GM12878 (cell line): ENCODE measurements around the gene APOLD1. TPM values are rescaled to one million over a fixed set of nuclear protein-coding genes. Genes with fewer than 3 reads are reported as not detected.

Experiments
- ATAC-seq: fragments of 200-7000 bp; cut with Tn5 transposase; 3 replicates; pipeline ENCODE4 v1.9.1; 2020; ENCODE audit warnings: mild to moderate bottlenecking, moderate library complexity
- BruUV-seq: library from RNA; stranded (reverse); fragments of 400-500 nt; replicated peaks from 2 replicates; lab custom pipeline; 2021; lab: Mats Ljungman, UMichigan
- CTCF ChIA-PET: fragments of 300-600 bp; sonication (Branson Sonifier 250); formaldehyde crosslinking; extraction: SDS; loops from one replicate; lab custom pipeline; 2021; ENCODE audit warnings: inconsistent platforms; lab: Yijun Ruan, JAX
- POLR2A ChIA-PET: fragments of 350-600 bp; formaldehyde crosslinking; extraction: SDS; loops from one replicate; lab custom pipeline; 2021; ENCODE audit warnings: inconsistent platforms; lab: Charles Lee
- RAD21 ChIA-PET: fragments of 300-600 bp; sonication (Branson Sonifier 250); formaldehyde crosslinking; loops from one replicate; lab custom pipeline; 2023; ENCODE audit warnings: antibody characterized with exemption; ENCODE audit not compliant: unreplicated experiment; lab: Charles Lee
- SMC1A ChIA-PET: fragments of 300-600 bp; sonication (Branson Sonifier 250); formaldehyde crosslinking; loops from one replicate; lab custom pipeline; 2023; ENCODE audit not compliant: unreplicated experiment, uncharacterized antibody; lab: Charles Lee
- DNase-seq: peaks from one replicate; pipeline ENCODE4 v3.0.0-alpha.2; 2011; ENCODE audit warnings: low read depth, low spot score
- FAIRE-seq: peaks from 3 replicates; lab custom pipeline; 2011; peaks lifted over from hg19 to GRCh38; lab: Jason Lieb, UNC
- H2AFZ ChIP-seq: 2 replicates; pipeline ENCODE4 v1.6.0; 2011; ENCODE audit warnings: low read depth, low read length, control low read depth; ENCODE audit not compliant: control insufficient read depth
- H3K27ac ChIP-seq: 2 replicates; pipeline ENCODE4 v1.5.1; 2011; ENCODE audit warnings: control low read depth; ENCODE audit not compliant: control insufficient read depth, insufficient read depth
- H3K27me3 ChIP-seq, 2 experiments: replicated peaks in 1 of 2; 2 replicates each; pipeline versions ENCODE4 v1.6.0 to v1.6.1; 2011; ENCODE audit warnings: low read length in 1 of 2; ENCODE audit not compliant: control insufficient read depth in 2 of 2, insufficient read depth in 2 of 2
- H3K36me3 ChIP-seq, 2 experiments: 2 replicates each; pipeline ENCODE4 v1.5.1; 2011; ENCODE audit warnings: low read length in 1 of 2; ENCODE audit not compliant: control insufficient read depth in 2 of 2, insufficient read depth in 2 of 2
- H3K4me1 ChIP-seq: 2 replicates; pipeline ENCODE4 v1.6.1; 2011; ENCODE audit warnings: mild to moderate bottlenecking, low read length, moderate library complexity, mixed read lengths; ENCODE audit not compliant: control insufficient read depth, insufficient read depth
- H3K4me2 ChIP-seq: 2 replicates; pipeline ENCODE4 v1.6.0; 2011; ENCODE audit warnings: control low read depth; ENCODE audit not compliant: control insufficient read depth, insufficient read depth
- H3K4me3 ChIP-seq: fragments of 200-600 bp; sonication (generic); 2 replicates; pipeline ENCODE4 v1.5.1; 2016
- H3K79me2 ChIP-seq: 2 replicates; pipeline ENCODE4 v1.6.0; 2011; ENCODE audit warnings: low read length; ENCODE audit not compliant: control insufficient read depth, insufficient read depth
- H3K9ac ChIP-seq: 2 replicates; pipeline ENCODE4 v1.8.0; 2011; ENCODE audit warnings: low read length, control low read depth, mixed read lengths; ENCODE audit not compliant: control insufficient read depth, insufficient read depth
- H3K9me3 ChIP-seq: replicated peaks from 3 replicates; pipeline ENCODE4 v1.5.1; 2011; ENCODE audit warnings: mild to moderate bottlenecking, low read length; ENCODE audit not compliant: control insufficient read depth, insufficient read depth
- H4K20me1 ChIP-seq: 2 replicates; pipeline ENCODE4 v1.6.0; 2011; ENCODE audit not compliant: control insufficient read depth, insufficient read depth
- ATF7 ChIP-seq: fragments of 450-650 bp; IDR thresholded peaks from 2 replicates; pipeline ENCODE4 v1.6.1; 2016; ENCODE audit warnings: low read depth, mild to moderate bottlenecking
- CBX3 ChIP-seq: fragments of 200-600 bp; sonication (generic); IDR thresholded peaks from 2 replicates; pipeline ENCODE4 v1.6.1; 2016; ENCODE audit warnings: low read depth, borderline replicate concordance
- CHD1 ChIP-seq: IDR thresholded peaks from 2 replicates; pipeline ENCODE4 v1.6.1; 2012; ENCODE audit warnings: low read depth, low read length, improper control_type of control experiment
- EGR1 ChIP-seq, 2 experiments: IDR thresholded peaks; 1 replicate in 1 of 2; 2 replicates in 1 of 2; pipeline ENCODE4 v1.6.1; 2011 to 2012; ENCODE audit warnings: low read depth in 2 of 2, low read length in 2 of 2, borderline replicate concordance in 1 of 2, mild to moderate bottlenecking in 1 of 2, moderate library complexity in 1 of 2
- FOS ChIP-seq: IDR thresholded peaks from 3 replicates; pipeline ENCODE4 v1.6.1; 2011; ENCODE audit warnings: borderline replicate concordance; ENCODE audit not compliant: insufficient read length; ENCODE audit errors: extremely low read depth
- FOXM1 ChIP-seq: IDR thresholded peaks from 2 replicates; pipeline ENCODE4 v1.6.1; 2012; ENCODE audit warnings: low read depth, mild to moderate bottlenecking, inconsistent platforms, low read length, moderate library complexity
- NFIC ChIP-seq: IDR thresholded peaks from 2 replicates; pipeline ENCODE4 v1.6.1; 2012; ENCODE audit warnings: low read depth, mild to moderate bottlenecking, inconsistent platforms, low read length, moderate library complexity
- SMC3 ChIP-seq: IDR thresholded peaks from 2 replicates; pipeline ENCODE4 v1.6.1; 2011; ENCODE audit warnings: low read length, improper control_type of control experiment, borderline replicate concordance
- TCF12 ChIP-seq: IDR thresholded peaks from 2 replicates; pipeline ENCODE4 v1.6.1; 2011; ENCODE audit warnings: low read depth, mild to moderate bottlenecking, low read length
- ZZZ3 ChIP-seq: IDR thresholded peaks from 2 replicates; pipeline ENCODE4 v1.6.1; 2011; ENCODE audit warnings: low read depth; ENCODE audit not compliant: control insufficient read depth, insufficient read length
- WGBS: methylation state at CpG from one replicate; pipeline ENCODE4 v1.1.6; 2016; ENCODE audit warnings: low lambda C conversion rate; ENCODE audit not compliant: insufficient replicate concordance, insufficient coverage; ENCODE audit errors: missing lambda C conversion rate; 5-methylcytosine and 5-hydroxymethylcytosine counted together
- in situ Hi-C: fragments of 300-500 bp; cut with MboI; formaldehyde crosslinking; loops from 9 replicates; pipeline ENCODE4 v1.14.3; 2018; ENCODE audit warnings: mixed read lengths
- intact Hi-C: fragments of 100-400 bp; cut with micrococcal nuclease; formaldehyde crosslinking; loops from one replicate; pipeline ENCODE4 v1.14.2; 2022; ENCODE audit not compliant: unreplicated experiment
- polyA plus RNA-seq, 11 experiments: library from polyadenylated mRNA; depleted of rRNA in 4 of 11; unstranded in 6 of 11; stranded (reverse) in 5 of 11; fragments of >200 nt; fragmentation: Nextera tagmentation in 4 of 11; fragmentation: Illumina TruSeq in 1 of 11; extraction: Ambion mirVana in 4 of 11; extraction: Trizol in 1 of 11; gene quantifications; 1 replicate in 1 of 11; 2 replicates in 10 of 11; pipeline versions ENCODE4 v1.2.1 to v1.2.3, GENCODE V29; 2011 to 2016; ENCODE audit warnings: inconsistent platforms in 2 of 11, missing spikeins in 2 of 11, low read depth in 1 of 11
- total RNA-seq, 4 experiments: library from RNA; depleted of rRNA in 3 of 4; stranded (reverse); fragments of >200 nt in 3 of 4; fragmentation: Illumina TruSeq in 1 of 4; extraction: Trizol in 1 of 4; gene quantifications; 2 replicates each; pipeline versions ENCODE4 v1.2.1 to v1.2.3, GENCODE V29; 2013 to 2021
- TF ChIP-seq, protein P1 (sequence below): fragments of 450-650 bp; IDR thresholded peaks from 2 replicates; pipeline ENCODE4 v1.6.1; 2018; ENCODE audit warnings: borderline replicate concordance, mild to moderate bottlenecking; ENCODE audit not compliant: partially characterized antibody
- TF ChIP-seq, protein P2 (sequence below): IDR thresholded peaks from 2 replicates; pipeline ENCODE4 v1.6.1; 2011; ENCODE audit warnings: borderline replicate concordance, low read depth, mild to moderate bottlenecking, moderate library complexity, mixed read lengths, low read length; ENCODE audit not compliant: insufficient read depth; ENCODE audit errors: extremely low read length
- TF ChIP-seq, protein P3 (sequence below): fragments of 450-650 bp; conservative IDR thresholded peaks from 2 replicates; pipeline ENCODE4 v1.6.1; 2017; ENCODE audit warnings: mild to moderate bottlenecking, moderate library complexity
- TF ChIP-seq, protein P4 (sequence below): fragments of 450-650 bp; IDR thresholded peaks from 2 replicates; pipeline ENCODE4 v1.6.1; 2016; ENCODE audit warnings: mild to moderate bottlenecking

Gene APOLD1
- total and polyA plus RNA-seq, 10 of the 15 experiments (the other 5 are each of a cell fraction or from before 2014, with no cell fraction given) = 1.1 to 8.9 (median 4.2) TPM

DNA sequence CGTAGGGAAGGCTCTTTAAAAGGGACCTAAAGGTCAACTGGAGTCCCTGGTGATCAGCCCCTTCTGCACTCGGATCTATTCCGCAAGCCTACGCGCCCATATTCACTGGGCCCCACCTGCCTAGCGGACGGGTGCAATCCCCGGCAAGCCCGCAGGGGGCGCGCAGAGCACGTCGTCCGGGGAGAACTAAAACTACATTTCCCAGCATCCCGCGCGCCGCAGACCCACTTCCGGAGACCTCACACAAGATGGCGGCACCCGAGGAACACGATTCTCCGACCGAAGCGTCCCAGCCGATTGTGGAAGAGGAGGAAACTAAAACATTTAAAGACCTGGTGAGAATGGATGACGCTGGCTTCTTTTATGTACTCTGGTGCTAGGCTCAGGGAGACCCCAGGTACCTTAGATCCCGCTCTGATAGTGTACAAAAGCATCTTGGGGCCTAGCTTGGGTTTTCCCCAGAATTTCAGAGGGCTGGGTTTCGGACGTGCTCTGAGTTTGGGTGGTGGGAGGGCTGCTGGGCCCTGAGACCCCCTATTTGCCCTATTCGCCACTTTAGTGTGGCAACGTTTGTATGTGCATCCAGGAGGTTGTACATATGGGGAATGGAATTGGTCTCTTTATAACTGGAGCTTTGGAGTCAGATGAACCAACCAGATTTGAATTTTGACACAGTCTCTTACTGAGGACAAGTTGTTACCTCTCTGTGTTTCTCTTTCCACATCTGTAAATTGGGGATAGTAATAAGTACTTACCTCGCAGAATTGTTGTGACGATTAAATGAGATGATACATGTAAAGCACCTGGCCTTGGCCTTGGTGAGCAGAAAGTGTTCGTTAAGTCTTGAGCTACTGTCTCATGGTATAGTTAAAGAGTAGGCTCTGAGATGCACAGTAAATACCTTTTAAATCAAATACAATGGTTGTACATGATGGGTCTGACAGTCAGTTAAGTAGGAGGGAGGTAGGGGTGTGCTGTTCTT, 28.0 kb downstream of the APOLD1 start, which contains the start of gene DDX47:
TSS of gene DDX47 (plus strand) at position 227 of the 982 bp plus-strand sequence. CDS start at position 249, 22 bp downstream.
- H3K9me3 ChIP-seq = no peaks in the 10 kb centered on the region
- peak within 1 kb of the TSS; percentile 96 for H3K9ac ChIP-seq
- ChIA-PET RAD21 (interaction anchor here (0.6 to 3.9 kb wide), 9 partner anchors 8 to 77 kb away, joined by 3 to 28 read pairs (median 4); no protein-coding TSS in a partner anchor), POLR2A (interaction anchor here (0.5 to 4.4 kb wide), 8 partner anchors 9 to 225 kb away, joined by 3 to 28 read pairs (median 6); partner anchors contain the start of gene GPR19), SMC1A (interaction anchor here (0.6 to 8.8 kb wide), 9 partner anchors 9 to 77 kb away, joined by 3 to 88 read pairs (median 5); partner anchors contain the start of gene APOLD1), CTCF (interaction anchor here (0.8 to 12.6 kb wide), 14 partner anchors 8 to 99 kb away, joined by 3 to 136 read pairs (median 4); no protein-coding TSS in a partner anchor)
- peak within 1 kb of the TSS; percentile 86 for H3K4me3 ChIP-seq
- peaks cover 50% of the 10 kb centered on the region for H3K79me2 ChIP-seq
- H3K36me3 ChIP-seq = peaks cover 0 to 9% of the 10 kb centered on the region in 2 experiments; a peak in 2 of 4 replicates
- ATAC-seq = peak; percentile 76
- intact Hi-C loops = loop anchor here (1.0 kb wide), 1 partner anchor 26 kb away; no protein-coding TSS in a partner anchor
- BruUV-seq = TSS peak; percentile 56
- no peaks in the 10 kb centered on the region for H3K27me3 ChIP-seq
- peak within 1 kb of the TSS; percentile 97 for H3K4me2 ChIP-seq
- FAIRE-seq = peak; percentile 61
- 4% methylated on average over 35 of the region's 35 CpGs for WGBS
- in situ Hi-C loops = loop anchor here (25.0 kb wide), 1 partner anchor 1974 kb away; no protein-coding TSS in a partner anchor
- H2AFZ ChIP-seq = peak within 1 kb of the TSS; percentile 75
- peak within 1 kb of the TSS; percentile 86 for H3K27ac ChIP-seq
- no peaks in the 10 kb centered on the region for H4K20me1 ChIP-seq
- DNase-seq = peak; percentile 76
- peaks cover 16% of the 10 kb centered on the region for H3K4me1 ChIP-seq
- TF ChIP-seq NFIC = no peak
- peak; percentile 51; the same call in 1 of the 2 replicates for TF ChIP-seq SMC3
- TF ChIP-seq, protein P1, sequence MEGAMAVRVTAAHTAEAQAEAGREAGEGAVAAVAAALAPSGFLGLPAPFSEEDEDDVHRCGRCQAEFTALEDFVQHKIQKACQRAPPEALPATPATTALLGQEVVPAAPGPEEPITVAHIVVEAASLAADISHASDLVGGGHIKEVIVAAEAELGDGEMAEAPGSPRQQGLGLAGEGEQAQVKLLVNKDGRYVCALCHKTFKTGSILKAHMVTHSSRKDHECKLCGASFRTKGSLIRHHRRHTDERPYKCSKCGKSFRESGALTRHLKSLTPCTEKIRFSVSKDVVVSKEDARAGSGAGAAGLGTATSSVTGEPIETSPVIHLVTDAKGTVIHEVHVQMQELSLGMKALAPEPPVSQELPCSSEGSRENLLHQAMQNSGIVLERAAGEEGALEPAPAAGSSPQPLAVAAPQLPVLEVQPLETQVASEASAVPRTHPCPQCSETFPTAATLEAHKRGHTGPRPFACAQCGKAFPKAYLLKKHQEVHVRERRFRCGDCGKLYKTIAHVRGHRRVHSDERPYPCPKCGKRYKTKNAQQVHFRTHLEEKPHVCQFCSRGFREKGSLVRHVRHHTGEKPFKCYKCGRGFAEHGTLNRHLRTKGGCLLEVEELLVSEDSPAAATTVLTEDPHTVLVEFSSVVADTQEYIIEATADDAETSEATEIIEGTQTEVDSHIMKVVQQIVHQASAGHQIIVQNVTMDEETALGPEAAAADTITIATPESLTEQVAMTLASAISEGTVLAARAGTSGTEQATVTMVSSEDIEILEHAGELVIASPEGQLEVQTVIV = peak; percentile 49
- no peak for TF ChIP-seq FOS
- TF ChIP-seq TCF12 = peak; percentile 77
- 0 out of 3 replicates have a peak, but pooled peaks of 1 of the 2 experiments have one; percentile 27 for TF ChIP-seq EGR1 (IDR thresholded peaks at IDR 0.05; ENCODE audit: borderline replicate concordance in 1 of 2, low read depth in 2 of 2, low read length in 2 of 2)
- TF ChIP-seq, protein P2, sequence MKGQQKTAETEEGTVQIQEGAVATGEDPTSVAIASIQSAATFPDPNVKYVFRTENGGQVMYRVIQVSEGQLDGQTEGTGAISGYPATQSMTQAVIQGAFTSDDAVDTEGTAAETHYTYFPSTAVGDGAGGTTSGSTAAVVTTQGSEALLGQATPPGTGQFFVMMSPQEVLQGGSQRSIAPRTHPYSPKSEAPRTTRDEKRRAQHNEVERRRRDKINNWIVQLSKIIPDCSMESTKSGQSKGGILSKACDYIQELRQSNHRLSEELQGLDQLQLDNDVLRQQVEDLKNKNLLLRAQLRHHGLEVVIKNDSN = no peak
- TF ChIP-seq, protein P3, sequence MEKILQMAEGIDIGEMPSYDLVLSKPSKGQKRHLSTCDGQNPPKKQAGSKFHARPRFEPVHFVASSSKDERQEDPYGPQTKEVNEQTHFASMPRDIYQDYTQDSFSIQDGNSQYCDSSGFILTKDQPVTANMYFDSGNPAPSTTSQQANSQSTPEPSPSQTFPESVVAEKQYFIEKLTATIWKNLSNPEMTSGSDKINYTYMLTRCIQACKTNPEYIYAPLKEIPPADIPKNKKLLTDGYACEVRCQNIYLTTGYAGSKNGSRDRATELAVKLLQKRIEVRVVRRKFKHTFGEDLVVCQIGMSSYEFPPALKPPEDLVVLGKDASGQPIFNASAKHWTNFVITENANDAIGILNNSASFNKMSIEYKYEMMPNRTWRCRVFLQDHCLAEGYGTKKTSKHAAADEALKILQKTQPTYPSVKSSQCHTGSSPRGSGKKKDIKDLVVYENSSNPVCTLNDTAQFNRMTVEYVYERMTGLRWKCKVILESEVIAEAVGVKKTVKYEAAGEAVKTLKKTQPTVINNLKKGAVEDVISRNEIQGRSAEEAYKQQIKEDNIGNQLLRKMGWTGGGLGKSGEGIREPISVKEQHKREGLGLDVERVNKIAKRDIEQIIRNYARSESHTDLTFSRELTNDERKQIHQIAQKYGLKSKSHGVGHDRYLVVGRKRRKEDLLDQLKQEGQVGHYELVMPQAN = peak; percentile 95
- TF ChIP-seq ZZZ3 = no peak
- peak; percentile 44; the same call in 1 of the 2 replicates for TF ChIP-seq FOXM1
- TF ChIP-seq ATF7 = peak; percentile 35; the same call in 1 of the 2 replicates
- TF ChIP-seq, protein P4, sequence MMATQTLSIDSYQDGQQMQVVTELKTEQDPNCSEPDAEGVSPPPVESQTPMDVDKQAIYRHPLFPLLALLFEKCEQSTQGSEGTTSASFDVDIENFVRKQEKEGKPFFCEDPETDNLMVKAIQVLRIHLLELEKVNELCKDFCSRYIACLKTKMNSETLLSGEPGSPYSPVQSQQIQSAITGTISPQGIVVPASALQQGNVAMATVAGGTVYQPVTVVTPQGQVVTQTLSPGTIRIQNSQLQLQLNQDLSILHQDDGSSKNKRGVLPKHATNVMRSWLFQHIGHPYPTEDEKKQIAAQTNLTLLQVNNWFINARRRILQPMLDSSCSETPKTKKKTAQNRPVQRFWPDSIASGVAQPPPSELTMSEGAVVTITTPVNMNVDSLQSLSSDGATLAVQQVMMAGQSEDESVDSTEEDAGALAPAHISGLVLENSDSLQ = no peak
- TF ChIP-seq CBX3 = no peak
- TF ChIP-seq CHD1 = no peak
